CD1c-positive myeloid dendritic cell (primary cell): Measurements from ENCODE around the gene PPP1R9A.

Source experiments
- DNase-seq: peaks from one replicate; pipeline ENCODE4 v3.0.0-alpha.2; 2016; ENCODE audit errors: extremely low spot score

PPP1R9A gene

GRCh38 chr7:95262875-95263274 lies 355.5 kb downstream of the PPP1R9A start:
- DNase-seq: no peak

- DNase-seq: no peak
Observed at GRCh38 chr7:95263785-95264362, 356.5 kb downstream of the PPP1R9A start.

- DNase-seq: no peak
Observed at GRCh38 chr7:95264363-95264891, 357.0 kb downstream of the PPP1R9A start.

- no peak for DNase-seq
Observed at GRCh38 chr7:95265634-95266033, 358.2 kb downstream of the PPP1R9A start.

- no peak for DNase-seq
Observed at GRCh38 chr7:95267754-95268153, 360.4 kb downstream of the PPP1R9A start.

GRCh38 chr7:95269640-95270039 lies 362.2 kb downstream of the PPP1R9A start:
- no peak for DNase-seq

- no peak for DNase-seq
Observed at GRCh38 chr7:95276114-95276513, 368.7 kb downstream of the PPP1R9A start.

GRCh38 chr7:95279417-95279816 lies 372.0 kb downstream of the PPP1R9A start:
- DNase-seq: no peak

GRCh38 chr7:95286096-95286495 lies 378.7 kb downstream of the PPP1R9A start:
- DNase-seq: no peak

GRCh38 chr7:95290166-95290830 lies 382.9 kb downstream of the PPP1R9A start:
- DNase-seq: no peak

GRCh38 chr7:95295397-95295796 lies 388.0 kb downstream of the PPP1R9A start:
- no peak for DNase-seq

GRCh38 chr7:95296456-95296855 lies 389.1 kb downstream of the PPP1R9A start:
- no peak for DNase-seq

GRCh38 chr7:95297041-95297440 lies 389.6 kb downstream of the PPP1R9A start:
- DNase-seq: no peak

- DNase-seq: no peak
Observed at GRCh38 chr7:95298091-95298490, 390.7 kb downstream of the PPP1R9A start.

GRCh38 chr7:95303013-95303905 lies 395.9 kb downstream of the PPP1R9A start:
- DNase-seq: no peak

- no peak for DNase-seq
Observed at GRCh38 chr7:95304990-95305389, 397.6 kb downstream of the PPP1R9A start.

- no peak for DNase-seq
Observed at GRCh38 chr7:95309951-95310350, 402.6 kb downstream of the PPP1R9A start.

GRCh38 chr7:95311389-95311788 lies 404.0 kb downstream of the PPP1R9A start:
- no peak for DNase-seq

- DNase-seq: no peak
Observed at GRCh38 chr7:95312561-95312960, 405.2 kb downstream of the PPP1R9A start.

- no peak for DNase-seq
Observed at GRCh38 chr7:95316588-95316987, 409.2 kb downstream of the PPP1R9A start.

- DNase-seq: no peak
Observed at GRCh38 chr7:95317546-95317945, 410.2 kb downstream of the PPP1R9A start.

GRCh38 chr7:95317966-95318365 lies 410.6 kb downstream of the PPP1R9A start:
- no peak for DNase-seq
